GM19023 (cell line): ENCODE measurements around the gene NXPH1.

Experiments
- ATAC-seq: cut with Tn5 transposase; IDR thresholded peaks from one replicate; pipeline ENCODE4 v1.9.1; 2021; ENCODE audit warnings: mild to moderate bottlenecking, moderate library complexity; ENCODE audit not compliant: unreplicated experiment

NXPH1 gene

GRCh38 chr7:8800986-8801385, 367.6 kb downstream of the NXPH1 start:
- ATAC-seq: no peak
